ENCODE data around the gene CBLC. TPM values are rescaled to one million over a fixed set of nuclear protein-coding genes. Genes with fewer than 3 reads are reported as not detected.

Gene CBLC
- total RNA-seq, 1 donor from 2014 or later, result 16.2 TPM

DNA sequence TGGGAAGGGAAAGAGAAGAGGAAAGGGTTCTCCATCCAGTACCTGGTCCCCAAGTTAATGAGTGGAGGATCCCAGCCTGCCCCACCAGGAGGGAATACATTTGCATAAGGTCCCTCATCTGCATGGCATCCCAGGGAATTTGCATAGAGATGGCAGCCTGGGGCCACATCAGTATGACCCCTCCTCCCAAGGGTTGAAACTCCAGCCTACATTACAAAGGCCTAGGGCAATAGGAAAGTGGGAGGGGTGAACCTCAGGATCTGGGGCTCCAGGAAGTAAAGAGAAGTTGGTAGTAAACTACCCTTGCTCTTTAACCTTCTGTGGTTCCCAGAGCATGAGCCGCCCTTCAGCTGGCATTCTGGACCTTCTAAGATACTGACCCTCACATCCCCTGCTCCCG, 61.6 kb downstream of the CBLC start:
- DNase-seq (ENCODE audit: low spot score, unreplicated experiment), result no peak
- Mint-ChIP-seq H3K36me3 (ENCODE audit: insufficient read depth) (no peaks in the 10 kb centered on the region), H3K4me1 (ENCODE audit: low read depth) (no peaks in the 10 kb centered on the region), H3K27ac (no peak overlapping the region), H3K27me3 (peaks cover 5% of the 10 kb centered on the region), H3K9me3 (ENCODE audit: low read depth) (no peaks in the 10 kb centered on the region), H3K4me3 (ENCODE audit: low read depth) (no peak overlapping the region)
- TF ChIP-seq, protein P1, sequence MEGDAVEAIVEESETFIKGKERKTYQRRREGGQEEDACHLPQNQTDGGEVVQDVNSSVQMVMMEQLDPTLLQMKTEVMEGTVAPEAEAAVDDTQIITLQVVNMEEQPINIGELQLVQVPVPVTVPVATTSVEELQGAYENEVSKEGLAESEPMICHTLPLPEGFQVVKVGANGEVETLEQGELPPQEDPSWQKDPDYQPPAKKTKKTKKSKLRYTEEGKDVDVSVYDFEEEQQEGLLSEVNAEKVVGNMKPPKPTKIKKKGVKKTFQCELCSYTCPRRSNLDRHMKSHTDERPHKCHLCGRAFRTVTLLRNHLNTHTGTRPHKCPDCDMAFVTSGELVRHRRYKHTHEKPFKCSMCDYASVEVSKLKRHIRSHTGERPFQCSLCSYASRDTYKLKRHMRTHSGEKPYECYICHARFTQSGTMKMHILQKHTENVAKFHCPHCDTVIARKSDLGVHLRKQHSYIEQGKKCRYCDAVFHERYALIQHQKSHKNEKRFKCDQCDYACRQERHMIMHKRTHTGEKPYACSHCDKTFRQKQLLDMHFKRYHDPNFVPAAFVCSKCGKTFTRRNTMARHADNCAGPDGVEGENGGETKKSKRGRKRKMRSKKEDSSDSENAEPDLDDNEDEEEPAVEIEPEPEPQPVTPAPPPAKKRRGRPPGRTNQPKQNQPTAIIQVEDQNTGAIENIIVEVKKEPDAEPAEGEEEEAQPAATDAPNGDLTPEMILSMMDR (IDR thresholded peaks at IDR 0.05; ENCODE audit: unreplicated experiment), result no peak

DNA sequence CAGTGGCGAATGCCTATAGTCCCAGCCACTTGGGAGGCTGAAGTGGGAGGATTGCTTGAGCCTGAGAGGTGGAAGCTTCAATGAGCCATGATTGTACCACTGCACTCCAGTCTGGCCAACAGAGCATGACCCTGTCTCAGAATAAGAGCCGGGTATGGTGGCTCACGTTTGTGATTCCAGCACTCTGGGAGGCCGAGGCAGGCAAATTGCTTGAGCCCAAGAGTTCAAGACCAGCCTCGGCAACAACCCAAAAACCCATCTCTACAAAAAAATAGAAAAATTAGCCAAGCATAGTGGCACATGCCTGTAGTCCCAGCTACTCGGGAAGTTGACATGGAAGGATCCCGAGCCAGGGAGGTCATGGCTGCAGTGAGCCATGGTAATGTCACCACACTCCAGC, 63.1 kb downstream of the CBLC start:
- peaks cover 3% of the 10 kb centered on the region for H3K4me1 Mint-ChIP-seq (ENCODE audit: low read depth)
- DNase-seq (ENCODE audit: low spot score, unreplicated experiment), result no peak
- TF ChIP-seq, protein P1 (IDR thresholded peaks at IDR 0.05; ENCODE audit: unreplicated experiment), result no peak
- no peak overlapping the region for H3K27ac Mint-ChIP-seq
- H3K36me3 Mint-ChIP-seq (ENCODE audit: insufficient read depth), result no peaks in the 10 kb centered on the region
- no peaks in the 10 kb centered on the region for H3K9me3 Mint-ChIP-seq (ENCODE audit: low read depth)
- no peaks in the 10 kb centered on the region for H3K27me3 Mint-ChIP-seq
- no peak overlapping the region for H3K4me3 Mint-ChIP-seq (ENCODE audit: low read depth)

DNA sequence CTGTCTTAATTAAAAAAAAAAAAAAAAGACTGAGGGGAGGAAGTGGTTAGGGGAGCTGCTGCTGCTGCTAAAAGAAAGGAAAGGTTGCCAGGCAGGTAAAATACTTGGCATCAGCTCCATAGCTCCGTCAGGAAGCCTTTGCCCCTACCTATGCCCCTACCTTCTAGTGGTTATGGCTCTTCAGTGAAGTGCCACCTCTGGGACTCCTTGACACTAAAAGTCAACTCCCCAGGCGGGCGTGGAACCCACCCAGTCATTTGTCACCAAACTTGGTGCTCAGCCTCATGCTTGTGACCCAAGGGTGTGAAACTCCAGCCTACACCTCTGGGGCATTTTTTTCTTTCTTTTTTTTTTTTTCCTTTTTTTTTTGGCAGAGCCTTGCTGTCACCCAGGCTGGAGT, 63.5 kb downstream of the CBLC start:
- no peaks in the 10 kb centered on the region for H3K36me3 Mint-ChIP-seq (ENCODE audit: insufficient read depth)
- H3K9me3 Mint-ChIP-seq (ENCODE audit: low read depth), result no peaks in the 10 kb centered on the region
- TF ChIP-seq, protein P1 (IDR thresholded peaks at IDR 0.05; ENCODE audit: unreplicated experiment), result no peak
- H3K27ac Mint-ChIP-seq, result no peak overlapping the region
- no peak for DNase-seq (ENCODE audit: low spot score, unreplicated experiment)
- no peak overlapping the region for H3K4me3 Mint-ChIP-seq (ENCODE audit: low read depth)
- H3K4me1 Mint-ChIP-seq (ENCODE audit: low read depth), result peaks cover 3% of the 10 kb centered on the region
- no peaks in the 10 kb centered on the region for H3K27me3 Mint-ChIP-seq

DNA sequence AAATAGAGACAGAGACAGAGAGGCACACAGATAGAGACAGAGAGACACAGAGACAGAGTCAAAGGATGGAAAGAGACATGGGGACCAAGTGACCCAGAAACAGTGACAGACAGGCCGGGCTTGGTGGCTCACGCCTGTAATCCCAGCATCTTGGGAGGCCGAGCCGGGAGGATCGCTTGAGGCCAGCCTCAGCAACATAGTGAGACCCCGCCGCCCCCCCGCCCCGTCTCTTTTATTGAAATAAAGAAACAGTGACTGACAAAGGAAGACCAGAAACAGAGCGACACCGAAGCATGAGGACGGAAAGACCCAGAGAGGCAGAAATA, 67.6 kb downstream of the CBLC start:
- H3K9me3 Mint-ChIP-seq (ENCODE audit: low read depth), result no peaks in the 10 kb centered on the region
- H3K27ac Mint-ChIP-seq, result peak overlapping the region; percentile 96
- peaks cover 24% of the 10 kb centered on the region for H3K4me1 Mint-ChIP-seq (ENCODE audit: low read depth)
- no peak for DNase-seq (ENCODE audit: low spot score, unreplicated experiment)
- no peaks in the 10 kb centered on the region for H3K36me3 Mint-ChIP-seq (ENCODE audit: insufficient read depth)
- no peaks in the 10 kb centered on the region for H3K27me3 Mint-ChIP-seq
- TF ChIP-seq, protein P1 (IDR thresholded peaks at IDR 0.05; ENCODE audit: unreplicated experiment), result no peak
- H3K4me3 Mint-ChIP-seq (ENCODE audit: low read depth), result peak overlapping the region; percentile 98

DNA sequence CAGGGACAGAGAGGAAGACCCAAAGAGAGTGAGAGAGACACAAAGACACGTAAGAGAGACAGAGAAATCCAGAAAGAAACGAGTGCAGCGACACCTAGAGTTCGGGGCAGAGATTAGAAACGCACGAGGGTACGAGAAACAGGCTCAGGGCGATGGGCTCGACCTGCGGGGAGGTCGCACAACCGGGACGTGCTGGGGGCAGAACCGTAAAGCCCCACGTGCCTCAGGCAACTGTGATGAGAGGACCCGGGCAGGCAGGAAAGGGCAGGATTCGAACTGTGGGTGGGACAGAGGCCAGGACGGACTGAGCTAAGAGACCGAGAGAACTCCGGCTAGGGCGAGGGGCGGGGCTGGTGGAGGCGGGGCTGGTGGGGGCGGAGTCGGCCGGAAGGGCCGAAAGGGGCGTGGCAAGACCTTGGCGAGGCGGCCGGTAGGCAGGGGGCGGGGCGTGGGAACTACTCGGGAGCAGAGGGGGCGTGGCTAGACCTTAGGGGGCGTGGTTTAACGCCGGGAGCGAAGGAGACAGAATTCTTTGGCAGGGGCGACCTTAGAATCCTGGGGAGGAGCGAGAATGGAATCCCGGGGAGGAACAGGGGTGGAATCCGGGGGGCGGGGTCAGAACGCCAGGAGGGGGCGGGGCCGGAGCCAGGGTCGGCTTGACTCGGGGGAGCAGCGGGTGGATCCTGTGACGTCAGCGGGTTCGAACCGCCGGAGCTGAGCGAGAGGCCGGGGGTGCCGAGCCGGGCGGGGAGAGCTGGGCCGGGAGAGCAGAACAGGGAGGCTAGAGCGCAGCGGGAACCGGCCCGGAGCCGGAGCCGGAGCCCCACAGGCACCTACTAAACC, 68.1 kb downstream of the CBLC start, which contains the start of gene NECTIN2:
Gene NECTIN2 (plus strand): TSS at position 686 of the 843 bp plus-strand sequence. CDS start 229 bp downstream, outside the sequence.
- Mint-ChIP-seq H3K27me3 (no peaks in the 10 kb centered on the region), H3K4me1 (ENCODE audit: low read depth) (peaks cover 28% of the 10 kb centered on the region), H3K27ac (peak within 1 kb of the TSS; percentile 99), H3K36me3 (ENCODE audit: insufficient read depth) (no peaks in the 10 kb centered on the region), H3K4me3 (ENCODE audit: low read depth) (peak within 1 kb of the TSS; percentile 98), H3K9me3 (ENCODE audit: low read depth) (no peaks in the 10 kb centered on the region)
- TF ChIP-seq, protein P1 (IDR thresholded peaks at IDR 0.05; ENCODE audit: unreplicated experiment), result peak; percentile 68
- DNase-seq (ENCODE audit: low spot score, unreplicated experiment), result peak; percentile 100

All from progenitor cell of endocrine pancreas (in vitro differentiated cells).